Gastroesophageal sphincter (tissue), 3 donors: Measurements from ENCODE around the gene CD248.

Experiments used
- EP300 ChIP-seq: sonication (generic); formaldehyde crosslinking; IDR thresholded peaks from one replicate; pipeline ENCODE4 v1.6.1; 2017; ENCODE audit warnings: antibody characterized with exemption, mild to moderate bottlenecking
- POLR2A ChIP-seq, 2 donors: fragments of 450-650 bp; IDR thresholded peaks; one replicate each; pipeline ENCODE4 v1.6.1; 2017; ENCODE audit warnings: antibody characterized with exemption in 2 of 2, mild to moderate bottlenecking in 2 of 2, moderate library complexity in 1 of 2
- TF ChIP-seq, protein P1 (sequence below), 4 experiments: fragments of 200-600 bp in 2 of 4; fragments of 450-650 bp in 2 of 4; sonication (generic) in 1 of 4; IDR thresholded peaks; one replicate each; pipeline ENCODE4 v1.5.1; 2017 to 2019; ENCODE audit warnings: antibody characterized with exemption in 4 of 4, mild to moderate bottlenecking in 2 of 4, moderate library complexity in 2 of 4

DNA sequence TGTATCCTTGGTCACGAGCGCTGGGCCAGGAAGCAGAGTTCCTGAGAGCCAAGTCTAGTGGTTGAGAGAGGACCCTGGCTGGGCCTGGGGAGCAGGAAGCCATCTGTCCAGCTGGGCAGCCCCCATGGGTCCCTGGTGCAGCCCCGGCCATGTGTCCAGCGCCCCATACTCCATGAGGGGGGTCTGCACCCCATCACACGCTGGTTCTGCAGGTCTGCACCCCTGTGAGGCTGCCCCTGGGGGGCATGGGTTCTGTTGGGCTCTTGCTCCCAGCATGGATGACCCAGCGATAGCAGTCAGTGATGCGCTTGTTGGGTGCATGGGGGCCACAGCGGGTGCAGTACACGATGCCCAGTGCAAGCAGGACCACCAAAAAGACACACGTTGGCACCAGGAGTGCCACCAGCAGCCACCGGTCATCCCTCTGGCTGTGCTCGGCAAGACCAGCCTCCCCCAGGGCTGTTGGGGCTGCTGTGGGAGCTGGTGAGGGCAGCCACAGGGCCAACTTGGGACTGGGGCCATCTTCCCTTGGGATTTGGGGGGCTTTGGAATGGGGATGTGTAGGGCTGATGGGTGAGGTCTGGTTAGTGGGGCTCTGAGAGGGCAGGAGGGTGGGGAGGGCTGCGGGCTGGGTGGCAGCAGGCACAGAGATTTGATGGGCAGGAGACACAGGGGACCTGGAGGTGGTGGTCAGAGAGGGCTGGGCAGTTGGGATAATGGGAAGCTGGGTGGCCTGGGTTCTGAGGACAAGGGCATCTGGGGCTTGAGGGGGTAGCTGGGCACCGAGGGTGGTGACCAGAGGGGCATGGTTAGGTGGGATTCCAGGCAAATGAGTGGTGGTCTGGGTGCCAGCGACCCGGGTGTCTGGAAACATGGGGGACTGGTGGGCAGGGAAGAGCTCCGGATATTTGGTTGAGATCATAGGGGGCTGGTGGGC is 2.0 kb downstream of the CD248 start:
- TF ChIP-seq, protein P1, sequence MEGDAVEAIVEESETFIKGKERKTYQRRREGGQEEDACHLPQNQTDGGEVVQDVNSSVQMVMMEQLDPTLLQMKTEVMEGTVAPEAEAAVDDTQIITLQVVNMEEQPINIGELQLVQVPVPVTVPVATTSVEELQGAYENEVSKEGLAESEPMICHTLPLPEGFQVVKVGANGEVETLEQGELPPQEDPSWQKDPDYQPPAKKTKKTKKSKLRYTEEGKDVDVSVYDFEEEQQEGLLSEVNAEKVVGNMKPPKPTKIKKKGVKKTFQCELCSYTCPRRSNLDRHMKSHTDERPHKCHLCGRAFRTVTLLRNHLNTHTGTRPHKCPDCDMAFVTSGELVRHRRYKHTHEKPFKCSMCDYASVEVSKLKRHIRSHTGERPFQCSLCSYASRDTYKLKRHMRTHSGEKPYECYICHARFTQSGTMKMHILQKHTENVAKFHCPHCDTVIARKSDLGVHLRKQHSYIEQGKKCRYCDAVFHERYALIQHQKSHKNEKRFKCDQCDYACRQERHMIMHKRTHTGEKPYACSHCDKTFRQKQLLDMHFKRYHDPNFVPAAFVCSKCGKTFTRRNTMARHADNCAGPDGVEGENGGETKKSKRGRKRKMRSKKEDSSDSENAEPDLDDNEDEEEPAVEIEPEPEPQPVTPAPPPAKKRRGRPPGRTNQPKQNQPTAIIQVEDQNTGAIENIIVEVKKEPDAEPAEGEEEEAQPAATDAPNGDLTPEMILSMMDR (IDR thresholded peaks at IDR 0.05): no peak
- TF ChIP-seq EP300: no peak
- no peak for TF ChIP-seq POLR2A (IDR thresholded peaks at IDR 0.05)
